Fibroblast of pulmonary artery (primary cell): Measurements from ENCODE around the gene RGS19.

ENCODE experiments used
- DNase-seq: peaks from one replicate; pipeline ENCODE4 v3.0.0-alpha.2; 2010; ENCODE audit warnings: low read depth
- H3K4me3 ChIP-seq: replicated peaks from 2 replicates; pipeline ENCODE4 v1.5.1; 2011; ENCODE audit warnings: low read depth, mild to moderate bottlenecking, control low read depth, low read length, moderate library complexity
- TF ChIP-seq, protein P1 (sequence below): IDR thresholded peaks from 2 replicates; pipeline ENCODE4 v1.5.1; 2011; ENCODE audit warnings: mild to moderate bottlenecking, control low read depth, low read length, inconsistent platforms; ENCODE audit errors: missing control alignments

Gene RGS19

GRCh38 chr20:64077876-64078551 is 1.3 kb downstream of the RGS19 start:
- no peak for DNase-seq
- TF ChIP-seq, protein P1, sequence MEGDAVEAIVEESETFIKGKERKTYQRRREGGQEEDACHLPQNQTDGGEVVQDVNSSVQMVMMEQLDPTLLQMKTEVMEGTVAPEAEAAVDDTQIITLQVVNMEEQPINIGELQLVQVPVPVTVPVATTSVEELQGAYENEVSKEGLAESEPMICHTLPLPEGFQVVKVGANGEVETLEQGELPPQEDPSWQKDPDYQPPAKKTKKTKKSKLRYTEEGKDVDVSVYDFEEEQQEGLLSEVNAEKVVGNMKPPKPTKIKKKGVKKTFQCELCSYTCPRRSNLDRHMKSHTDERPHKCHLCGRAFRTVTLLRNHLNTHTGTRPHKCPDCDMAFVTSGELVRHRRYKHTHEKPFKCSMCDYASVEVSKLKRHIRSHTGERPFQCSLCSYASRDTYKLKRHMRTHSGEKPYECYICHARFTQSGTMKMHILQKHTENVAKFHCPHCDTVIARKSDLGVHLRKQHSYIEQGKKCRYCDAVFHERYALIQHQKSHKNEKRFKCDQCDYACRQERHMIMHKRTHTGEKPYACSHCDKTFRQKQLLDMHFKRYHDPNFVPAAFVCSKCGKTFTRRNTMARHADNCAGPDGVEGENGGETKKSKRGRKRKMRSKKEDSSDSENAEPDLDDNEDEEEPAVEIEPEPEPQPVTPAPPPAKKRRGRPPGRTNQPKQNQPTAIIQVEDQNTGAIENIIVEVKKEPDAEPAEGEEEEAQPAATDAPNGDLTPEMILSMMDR: no peak
- peak overlapping the region; percentile 69 for H3K4me3 ChIP-seq

- no peak overlapping the region for H3K4me3 ChIP-seq
- DNase-seq: no peak
- TF ChIP-seq, protein P1: no peak
Measured at GRCh38 chr20:64077541-64077875, 1.8 kb downstream of the RGS19 start.

DNA sequence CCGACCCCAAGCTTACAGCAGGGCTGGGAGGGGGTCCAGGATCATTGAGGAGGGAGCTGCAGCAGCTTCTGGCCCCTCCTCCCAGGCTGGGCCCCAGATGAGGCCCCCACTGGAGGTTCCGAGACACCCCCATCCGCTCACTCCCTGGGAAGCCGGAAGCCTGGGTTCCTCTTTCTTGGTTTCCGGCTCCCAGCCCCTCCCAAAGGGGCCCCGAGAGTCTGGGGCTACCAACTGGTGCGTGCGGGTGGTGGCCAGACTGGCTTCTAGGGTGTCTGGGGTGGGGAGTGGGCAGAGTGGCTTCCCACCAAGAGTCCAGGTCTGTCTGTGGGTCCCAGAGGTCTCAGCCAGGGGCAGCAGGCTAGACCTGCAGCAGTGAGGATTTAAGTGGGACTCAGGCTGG is 2.2 kb downstream of the RGS19 start:
- no peak for DNase-seq
- TF ChIP-seq, protein P1: no peak
- H3K4me3 ChIP-seq: no peak overlapping the region

- H3K4me3 ChIP-seq: no peak overlapping the region
- no peak for DNase-seq
- TF ChIP-seq, protein P1: no peak
Measured at GRCh38 chr20:64076061-64076997, 3.0 kb downstream of the RGS19 start.

DNA sequence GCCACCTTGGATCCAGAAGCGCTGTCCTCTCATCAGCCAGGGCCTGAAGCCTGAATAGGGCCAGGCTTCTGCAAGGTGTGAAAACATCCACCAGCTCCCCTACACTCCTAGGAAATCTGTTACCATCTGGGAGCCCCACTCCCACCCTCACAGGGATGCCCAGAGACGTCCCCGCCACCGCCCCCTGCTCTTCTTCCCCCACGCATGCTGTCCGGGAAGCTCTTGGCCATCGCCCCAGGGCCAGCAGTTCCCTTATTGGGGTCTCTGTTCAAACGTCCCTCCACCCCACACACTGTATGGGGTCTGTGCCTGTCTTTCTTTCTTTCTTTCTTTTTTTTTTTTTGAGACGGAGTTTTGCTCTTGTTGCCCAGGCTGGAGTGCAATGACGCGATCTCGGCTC is 3.8 kb downstream of the RGS19 start:
- DNase-seq: no peak
- H3K4me3 ChIP-seq: no peak overlapping the region
- TF ChIP-seq, protein P1: no peak

DNA sequence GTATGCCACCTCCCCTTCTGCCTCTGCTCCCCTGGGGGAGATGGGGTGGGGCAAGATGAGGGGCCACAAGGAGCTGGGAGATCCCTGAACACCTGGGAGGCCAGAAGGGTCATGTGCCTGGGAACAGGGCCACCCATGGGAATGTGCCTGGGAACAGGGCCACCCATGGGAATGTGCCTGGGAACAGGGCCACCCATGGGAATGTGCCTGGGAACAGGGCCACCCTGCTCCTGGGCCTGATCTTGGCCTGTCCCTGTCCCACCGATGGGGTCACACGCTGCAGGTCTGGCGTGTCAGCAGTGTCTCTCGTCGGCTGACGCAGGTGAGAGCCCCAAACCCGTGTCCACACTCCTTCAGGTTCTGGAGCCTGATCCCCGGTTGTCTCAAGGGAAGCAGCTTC is 4.4 kb downstream of the RGS19 start:
- DNase-seq: no peak
- TF ChIP-seq, protein P1: no peak

More for the DNA sequence above, 4.4 kb downstream of the RGS19 start:
- H3K4me3 ChIP-seq: no peak overlapping the region
